ENCODE results near the gene SSR1. TPM values are rescaled to one million over a fixed set of nuclear protein-coding genes. Genes with fewer than 3 reads are reported as not detected.

The SSR1 gene
- total and polyA plus RNA-seq, 2 of the 13 experiments (the other 11 are each of a cell fraction or from before 2014, with no cell fraction given), result 203 to 243 TPM

- TF ChIP-seq, protein P1, sequence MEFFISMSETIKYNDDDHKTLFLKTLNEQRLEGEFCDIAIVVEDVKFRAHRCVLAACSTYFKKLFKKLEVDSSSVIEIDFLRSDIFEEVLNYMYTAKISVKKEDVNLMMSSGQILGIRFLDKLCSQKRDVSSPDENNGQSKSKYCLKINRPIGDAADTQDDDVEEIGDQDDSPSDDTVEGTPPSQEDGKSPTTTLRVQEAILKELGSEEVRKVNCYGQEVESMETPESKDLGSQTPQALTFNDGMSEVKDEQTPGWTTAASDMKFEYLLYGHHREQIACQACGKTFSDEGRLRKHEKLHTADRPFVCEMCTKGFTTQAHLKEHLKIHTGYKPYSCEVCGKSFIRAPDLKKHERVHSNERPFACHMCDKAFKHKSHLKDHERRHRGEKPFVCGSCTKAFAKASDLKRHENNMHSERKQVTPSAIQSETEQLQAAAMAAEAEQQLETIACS (CRISPR knock-in tag; IDR thresholded peaks at IDR 0.05), result no peak
- peak; percentile 60 for TF ChIP-seq ZBTB20 (CRISPR knock-in tag; IDR thresholded peaks at IDR 0.05; ENCODE audit: borderline replicate concordance, low read depth)
- TF ChIP-seq NONO (IDR thresholded peaks at IDR 0.05), result no peak
- peak; percentile 85; the same call in 1 of the 2 replicates for TF ChIP-seq NONO (CRISPR knock-in tag; conservative IDR thresholded peaks at IDR 0.05)
- TF ChIP-seq, protein P2, sequence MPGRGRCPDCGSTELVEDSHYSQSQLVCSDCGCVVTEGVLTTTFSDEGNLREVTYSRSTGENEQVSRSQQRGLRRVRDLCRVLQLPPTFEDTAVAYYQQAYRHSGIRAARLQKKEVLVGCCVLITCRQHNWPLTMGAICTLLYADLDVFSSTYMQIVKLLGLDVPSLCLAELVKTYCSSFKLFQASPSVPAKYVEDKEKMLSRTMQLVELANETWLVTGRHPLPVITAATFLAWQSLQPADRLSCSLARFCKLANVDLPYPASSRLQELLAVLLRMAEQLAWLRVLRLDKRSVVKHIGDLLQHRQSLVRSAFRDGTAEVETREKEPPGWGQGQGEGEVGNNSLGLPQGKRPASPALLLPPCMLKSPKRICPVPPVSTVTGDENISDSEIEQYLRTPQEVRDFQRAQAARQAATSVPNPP (CRISPR knock-in tag; IDR thresholded peaks at IDR 0.05), result peak; percentile 90
- no peak for TF ChIP-seq NBN (conservative IDR thresholded peaks at IDR 0.05)
- TF ChIP-seq SIN3B (IDR thresholded peaks at IDR 0.05; ENCODE audit: low read length), result peak; percentile 23; the same call in 1 of the 2 replicates
- peak; percentile 100 for TF ChIP-seq DMAP1 (CRISPR knock-in tag; IDR thresholded peaks at IDR 0.05)
- peak; percentile 70; the same call in 1 of the 2 replicates for TF ChIP-seq ZSCAN31 (CRISPR knock-in tag; IDR thresholded peaks at IDR 0.05; ENCODE audit: low read depth)
- TF ChIP-seq GZF1 (CRISPR knock-in tag; IDR thresholded peaks at IDR 0.05), result 0 out of 2 replicates have a peak, but pooled peaks have one; percentile 19
- TF ChIP-seq SRSF4 (IDR thresholded peaks at IDR 0.05; ENCODE audit: low read depth, low read length, poor library complexity, severe bottlenecking), result no peak
- TF ChIP-seq, protein P3, sequence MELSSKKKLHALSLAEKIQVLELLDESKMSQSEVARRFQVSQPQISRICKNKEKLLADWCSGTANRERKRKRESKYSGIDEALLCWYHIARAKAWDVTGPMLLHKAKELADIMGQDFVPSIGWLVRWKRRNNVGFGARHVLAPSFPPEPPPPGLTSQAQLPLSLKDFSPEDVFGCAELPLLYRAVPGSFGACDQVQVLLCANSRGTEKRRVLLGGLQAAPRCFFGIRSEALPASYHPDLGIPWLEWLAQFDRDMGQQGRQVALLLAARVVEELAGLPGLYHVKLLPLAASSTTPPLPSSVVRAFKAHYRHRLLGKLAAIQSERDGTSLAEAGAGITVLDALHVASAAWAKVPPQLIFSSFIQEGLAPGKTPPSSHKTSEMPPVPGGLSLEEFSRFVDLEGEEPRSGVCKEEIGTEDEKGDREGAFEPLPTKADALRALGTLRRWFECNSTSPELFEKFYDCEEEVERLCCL (CRISPR knock-in tag; IDR thresholded peaks at IDR 0.05; ENCODE audit: borderline replicate concordance), result no peak
- TF ChIP-seq ZNF547 (CRISPR knock-in tag; IDR thresholded peaks at IDR 0.05), result peak; percentile 80
- peak; percentile 84 for TF ChIP-seq ZNF563 (CRISPR knock-in tag; IDR thresholded peaks at IDR 0.05)
- no peak for TF ChIP-seq SMAD9 (CRISPR knock-in tag; IDR thresholded peaks at IDR 0.05)
- peak; percentile 79; the same call in 1 of the 2 replicates for TF ChIP-seq SATB2 (CRISPR knock-in tag; IDR thresholded peaks at IDR 0.05)
- peak; percentile 62; the same call in 1 of the 2 replicates for TF ChIP-seq ZNF780A (CRISPR knock-in tag; IDR thresholded peaks at IDR 0.05)
- peak; percentile 71; the same call in 1 of the 2 replicates for TF ChIP-seq SRY (CRISPR knock-in tag; IDR thresholded peaks at IDR 0.05)
- TF ChIP-seq MED1 (CRISPR knock-in tag; IDR thresholded peaks at IDR 0.05), result peak; percentile 93
- no peak; the same call in 1 of the 2 replicates for TF ChIP-seq NCOR1 (IDR thresholded peaks at IDR 0.05; ENCODE audit: borderline replicate concordance, low read length)
- TF ChIP-seq ZNF878 (CRISPR knock-in tag; IDR thresholded peaks at IDR 0.05), result peak; percentile 94; the same call in 1 of the 2 replicates
- 0 out of 2 replicates have a peak, but pooled peaks have one; percentile 63 for TF ChIP-seq MTF2 (CRISPR knock-in tag; IDR thresholded peaks at IDR 0.05; ENCODE audit: borderline replicate concordance)
- no peak for TF ChIP-seq ZNF660 (CRISPR knock-in tag; IDR thresholded peaks at IDR 0.05; ENCODE audit: borderline replicate concordance, low read depth)
- TF ChIP-seq ZNF232 (CRISPR knock-in tag; IDR thresholded peaks at IDR 0.05; ENCODE audit: borderline replicate concordance), result peak; percentile 74; the same call in 1 of the 2 replicates
- peak; percentile 91 for TF ChIP-seq ZNF256 (CRISPR knock-in tag; conservative IDR thresholded peaks at IDR 0.05)
- peak; percentile 86 for TF ChIP-seq AGO1 (IDR thresholded peaks at IDR 0.05; ENCODE audit: low read depth, low read length, poor library complexity, severe bottlenecking)
- TF ChIP-seq KLF6 (CRISPR knock-in tag; IDR thresholded peaks at IDR 0.05), result peak; percentile 86; the same call in 1 of the 2 replicates
- TF ChIP-seq TAF1 (CRISPR knock-in tag; IDR thresholded peaks at IDR 0.05), result peak; percentile 98
Observed at GRCh38 chr6:7312616-7313504, at the start of gene SSR1 (continued).
